Keratinocyte (primary cell): Measurements from ENCODE around the gene UTP15.

Experiments used
- CTCF ChIP-seq, 3 experiments: IDR thresholded peaks in 1 of 3; conservative IDR thresholded peaks in 1 of 3; optimal IDR thresholded peaks in 1 of 3; 2 replicates in 2 of 3; 3 replicates in 1 of 3; pipeline versions ENCODE3 to v1.5.1; 2011; ENCODE audit warnings: low read length in 3 of 3, mild to moderate bottlenecking in 3 of 3, moderate library complexity in 2 of 3, control low read depth in 1 of 3, inconsistent platforms in 1 of 3; ENCODE audit not compliant: insufficient read depth in 2 of 3; ENCODE audit errors: extremely low read depth in 1 of 3
- EZH2 ChIP-seq: IDR thresholded peaks from one replicate; pipeline ENCODE4 v1.6.1; 2012; ENCODE audit warnings: inconsistent platforms, mild to moderate bottlenecking, low read length, moderate library complexity

- TF ChIP-seq CTCF (optimal IDR thresholded peaks at IDR 0.05 in 1 of 3, IDR thresholded peaks at IDR 0.05 in 1 of 3, conservative IDR thresholded peaks at IDR 0.05 in 1 of 3; ENCODE audit: extremely low read depth in 1 of 3, insufficient read depth in 2 of 3, low read length in 3 of 3) (no peak), EZH2 (no peak)
Measured at GRCh38 chr5:73534011-73534644, 31.4 kb upstream of the UTP15 start.
